Bronchial epithelial cell (primary cell): ENCODE results near the gene DPP6. TPM values are rescaled to one million over a fixed set of nuclear protein-coding genes. Genes with fewer than 3 reads are reported as not detected.

Source experiments
- DNase-seq: peaks from one replicate; pipeline ENCODE4 v3.0.0-alpha.2; 2010; ENCODE audit warnings: low read depth
- FAIRE-seq: peaks from 2 replicates; lab custom pipeline; 2011; peaks lifted over from hg19 to GRCh38; lab: Jason Lieb, UNC
- H3K27me3 ChIP-seq: 2 replicates; pipeline ENCODE4 v1.5.1; 2011; ENCODE audit warnings: low read length; ENCODE audit not compliant: control insufficient read depth, insufficient read depth
- H3K36me3 ChIP-seq: 2 replicates; pipeline ENCODE4 v1.5.1; 2011; ENCODE audit warnings: low read length; ENCODE audit not compliant: control insufficient read depth, insufficient read depth
- H3K4me3 ChIP-seq: 2 replicates; pipeline ENCODE4 v1.5.1; 2011; ENCODE audit warnings: mild to moderate bottlenecking, low read depth, low read length, control low read depth
- total RNA-seq: library from RNA; depleted of rRNA; stranded (reverse); fragments of >200 nt; gene quantifications from 2 replicates; pipeline ENCODE4 v1.2.1, GENCODE V29; 2014
- TF ChIP-seq, protein P1 (sequence below): IDR thresholded peaks from 2 replicates; pipeline ENCODE4 v1.5.1; 2011; ENCODE audit warnings: mild to moderate bottlenecking, moderate library complexity, low read length, control low read depth, inconsistent platforms; ENCODE audit not compliant: insufficient read depth, severe bottlenecking

DPP6 gene
- total RNA-seq, 1 donor from 2014 or later: not detected

DNA sequence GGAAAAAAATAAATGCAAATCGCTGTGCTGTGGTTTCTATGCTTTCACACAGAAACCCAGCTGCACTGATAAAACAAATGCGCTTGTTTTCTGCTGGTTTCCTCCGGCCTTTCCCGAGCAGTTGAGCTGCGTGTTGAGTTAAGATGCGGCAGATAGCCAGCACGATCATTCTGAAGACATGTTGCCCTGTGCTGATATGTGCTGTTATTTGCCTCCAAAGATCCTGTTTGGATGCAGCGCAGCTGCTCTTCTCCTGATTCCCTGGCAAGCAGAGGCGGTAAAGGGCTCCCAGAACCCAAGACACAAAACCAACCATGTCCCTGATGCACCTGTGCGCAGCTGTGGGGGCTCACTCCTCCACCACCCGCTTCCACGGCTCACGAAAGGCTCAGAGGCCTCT is 725.3 kb downstream of the DPP6 start:
- FAIRE-seq (no peak), DNase-seq (no peak)
- Histone ChIP-seq H3K27me3 (no peaks in the 10 kb centered on the region), H3K4me3 (no peak overlapping the region), H3K36me3 (no peaks in the 10 kb centered on the region)
- TF ChIP-seq, protein P1, sequence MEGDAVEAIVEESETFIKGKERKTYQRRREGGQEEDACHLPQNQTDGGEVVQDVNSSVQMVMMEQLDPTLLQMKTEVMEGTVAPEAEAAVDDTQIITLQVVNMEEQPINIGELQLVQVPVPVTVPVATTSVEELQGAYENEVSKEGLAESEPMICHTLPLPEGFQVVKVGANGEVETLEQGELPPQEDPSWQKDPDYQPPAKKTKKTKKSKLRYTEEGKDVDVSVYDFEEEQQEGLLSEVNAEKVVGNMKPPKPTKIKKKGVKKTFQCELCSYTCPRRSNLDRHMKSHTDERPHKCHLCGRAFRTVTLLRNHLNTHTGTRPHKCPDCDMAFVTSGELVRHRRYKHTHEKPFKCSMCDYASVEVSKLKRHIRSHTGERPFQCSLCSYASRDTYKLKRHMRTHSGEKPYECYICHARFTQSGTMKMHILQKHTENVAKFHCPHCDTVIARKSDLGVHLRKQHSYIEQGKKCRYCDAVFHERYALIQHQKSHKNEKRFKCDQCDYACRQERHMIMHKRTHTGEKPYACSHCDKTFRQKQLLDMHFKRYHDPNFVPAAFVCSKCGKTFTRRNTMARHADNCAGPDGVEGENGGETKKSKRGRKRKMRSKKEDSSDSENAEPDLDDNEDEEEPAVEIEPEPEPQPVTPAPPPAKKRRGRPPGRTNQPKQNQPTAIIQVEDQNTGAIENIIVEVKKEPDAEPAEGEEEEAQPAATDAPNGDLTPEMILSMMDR: no peak

DNA sequence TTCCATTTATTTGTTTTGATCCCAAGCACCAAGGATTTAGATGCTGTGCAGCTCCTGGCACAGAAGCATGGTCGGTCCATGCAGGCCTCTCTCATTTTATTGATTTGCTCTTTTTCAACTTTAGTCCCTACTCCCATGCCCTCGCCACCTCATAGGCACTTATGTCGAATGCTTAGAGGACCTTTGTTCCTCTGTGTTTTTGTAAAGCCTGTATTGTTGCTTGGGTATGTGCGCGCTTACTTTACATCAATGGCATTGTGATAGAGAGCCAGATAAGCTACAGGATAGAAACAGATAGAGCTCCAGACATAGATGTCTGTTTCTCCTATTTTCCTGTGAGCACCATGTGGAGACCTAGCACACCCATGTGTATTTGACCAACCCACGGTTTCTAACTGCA is 725.7 kb downstream of the DPP6 start:
- Histone ChIP-seq H3K36me3 (no peaks in the 10 kb centered on the region), H3K4me3 (no peak overlapping the region), H3K27me3 (no peaks in the 10 kb centered on the region)
- FAIRE-seq (no peak), DNase-seq (no peak)
- TF ChIP-seq, protein P1: no peak

DNA sequence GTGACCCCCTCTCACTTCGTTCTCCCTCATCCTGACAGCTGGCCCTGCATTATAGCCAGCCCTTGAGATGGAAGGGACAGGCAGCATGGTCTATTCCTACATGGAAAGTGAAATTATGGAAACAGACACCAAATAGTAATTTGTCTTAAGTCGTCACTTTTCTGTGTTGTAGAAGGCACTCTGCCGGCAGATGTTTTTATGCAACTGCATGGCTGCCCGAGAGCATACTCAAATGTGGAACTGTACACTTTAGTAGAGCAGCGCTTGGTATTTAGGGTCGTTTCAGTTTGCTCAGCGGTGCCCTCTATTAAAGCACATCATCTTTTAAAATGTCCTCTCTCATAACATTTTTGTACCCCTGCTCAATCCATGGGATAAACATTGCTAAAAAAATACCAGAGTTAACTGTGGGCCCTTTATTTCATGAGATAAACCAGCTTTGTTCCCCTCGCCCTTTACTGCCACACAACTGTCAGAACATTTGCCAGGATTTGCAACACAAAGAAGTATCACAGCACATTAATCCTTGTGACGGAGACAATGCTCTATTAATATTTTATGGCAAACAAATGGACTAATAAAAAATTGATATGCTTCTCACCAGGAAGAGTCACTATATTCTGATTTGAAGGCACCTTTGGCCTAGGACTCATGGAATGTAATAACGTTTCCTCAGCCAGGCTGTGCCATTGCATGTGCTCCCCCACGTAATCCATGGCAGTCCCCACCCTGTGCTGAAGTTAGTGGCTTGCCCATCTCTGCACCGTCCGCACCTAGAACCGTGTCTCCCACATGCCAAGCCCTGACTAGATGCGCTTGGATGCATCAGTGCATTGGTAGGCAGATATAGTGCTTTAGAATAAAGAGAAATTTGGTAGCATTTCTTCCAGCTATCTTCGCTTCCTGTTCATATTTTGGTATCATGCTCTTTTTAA is 729.4 kb downstream of the DPP6 start:
- DNase-seq (no peak), FAIRE-seq (no peak)

DNA sequence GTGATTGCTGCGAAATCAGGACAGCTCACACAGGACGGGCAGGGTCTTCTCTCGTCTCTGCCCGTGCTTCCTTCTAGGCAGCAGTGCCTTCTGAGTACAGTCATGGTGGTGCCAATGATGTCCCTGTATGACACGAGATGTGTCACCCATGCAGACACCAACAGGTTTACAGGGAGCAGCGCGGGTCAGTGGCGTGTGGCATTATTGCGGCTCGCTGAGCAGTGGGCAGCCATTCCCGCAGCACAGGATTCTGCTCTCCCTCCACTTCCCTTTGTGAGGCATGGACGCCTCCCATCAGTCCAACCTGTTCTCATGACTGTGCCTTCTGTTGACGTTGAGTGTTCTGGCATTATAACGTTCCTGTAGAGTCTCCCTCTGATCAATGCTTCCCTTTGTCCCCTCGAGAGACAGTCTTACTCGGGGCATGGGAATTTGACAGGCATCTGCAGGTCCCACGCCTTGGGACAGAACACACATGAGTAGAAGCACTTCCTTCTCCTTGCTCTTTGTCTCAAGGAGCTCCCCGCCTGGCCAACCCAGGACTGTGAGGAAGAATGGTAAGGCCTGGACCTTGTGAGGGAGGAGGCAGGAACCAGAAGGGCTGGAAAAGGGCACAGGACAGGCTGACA is 731.2 kb downstream of the DPP6 start:
- Histone ChIP-seq H3K4me3 (no peak overlapping the region), H3K27me3 (no peaks in the 10 kb centered on the region), H3K36me3 (no peaks in the 10 kb centered on the region)
- no peak for DNase-seq
- no peak for FAIRE-seq
- TF ChIP-seq, protein P1: no peak

More for the DNA sequence above, 729.4 kb downstream of the DPP6 start:
- no peaks in the 10 kb centered on the region for H3K27me3 ChIP-seq
- TF ChIP-seq, protein P1: no peak
- no peaks in the 10 kb centered on the region for H3K36me3 ChIP-seq
- H3K4me3 ChIP-seq: no peak overlapping the region

DNA sequence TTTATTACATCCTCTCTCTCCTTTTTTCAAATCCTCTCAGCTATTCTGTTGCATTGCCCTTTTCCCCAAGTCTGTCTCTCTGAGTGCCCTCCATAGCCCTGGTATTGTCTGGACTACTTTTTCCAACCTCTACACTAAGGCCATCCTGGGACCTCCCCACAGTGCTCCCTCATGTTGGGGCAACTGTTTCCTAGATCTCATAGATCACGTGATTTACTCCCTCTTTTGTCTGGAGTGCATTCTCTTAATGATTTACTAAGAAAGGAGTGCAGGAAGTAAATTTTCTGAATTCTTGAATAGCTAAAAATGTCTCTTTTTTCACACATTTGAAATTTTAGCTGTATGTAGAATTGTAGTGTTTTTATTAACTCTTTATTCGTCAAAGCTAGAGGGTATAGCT is 733.7 kb downstream of the DPP6 start:
- TF ChIP-seq, protein P1: no peak
- Histone ChIP-seq H3K36me3 (no peaks in the 10 kb centered on the region), H3K27me3 (no peaks in the 10 kb centered on the region), H3K4me3 (no peak overlapping the region)
- DNase-seq (no peak), FAIRE-seq (no peak)
